AG10803 (cell line): ENCODE results near the gene GHR.

Experiments used
- DNase-seq: peaks from one replicate; pipeline ENCODE4 v3.0.0; 2010; ENCODE audit warnings: low read depth
- H3K4me3 ChIP-seq: 2 replicates; pipeline ENCODE4 v1.5.1; 2011; ENCODE audit warnings: mild to moderate bottlenecking, low read length, control low read depth
- CTCF ChIP-seq: conservative IDR thresholded peaks from 2 replicates; pipeline ENCODE4 v1.5.1; 2011; ENCODE audit warnings: mild to moderate bottlenecking, low read length, control low read depth, inconsistent platforms

The GHR gene

GRCh38 chr5:42593591-42593990, 170.4 kb downstream of the GHR start:
- H3K4me3 ChIP-seq, result no peak overlapping the region
- no peak for DNase-seq
- no peak for TF ChIP-seq CTCF

- no peak for TF ChIP-seq CTCF
- no peak overlapping the region for H3K4me3 ChIP-seq
- DNase-seq, result no peak
Observed at GRCh38 chr5:42595597-42595996, 172.4 kb downstream of the GHR start.

GRCh38 chr5:42596817-42597216, 173.6 kb downstream of the GHR start:
- TF ChIP-seq CTCF, result no peak
- H3K4me3 ChIP-seq, result no peak overlapping the region
- no peak for DNase-seq

- TF ChIP-seq CTCF, result no peak
- DNase-seq, result no peak
- H3K4me3 ChIP-seq, result no peak overlapping the region
Observed at GRCh38 chr5:42597318-42597937, 174.2 kb downstream of the GHR start.

GRCh38 chr5:42598311-42598710, 175.1 kb downstream of the GHR start:
- TF ChIP-seq CTCF, result no peak
- no peak for DNase-seq
- no peak overlapping the region for H3K4me3 ChIP-seq

GRCh38 chr5:42599106-42599505, 175.9 kb downstream of the GHR start:
- H3K4me3 ChIP-seq, result no peak overlapping the region
- no peak for DNase-seq
- TF ChIP-seq CTCF, result no peak

- TF ChIP-seq CTCF, result no peak
- no peak for DNase-seq
- H3K4me3 ChIP-seq, result no peak overlapping the region
Observed at GRCh38 chr5:42600441-42600840, 177.2 kb downstream of the GHR start.
